ENCODE results near the gene CDK12. TPM values are rescaled to one million over a fixed set of nuclear protein-coding genes. Genes with fewer than 3 reads are reported as not detected.
"Not testable (repeated sequence)": the region's sequence is repeated elsewhere in the genome, so short reads cannot be mapped to it uniquely, and the experiment has no call there.

Gene CDK12
- total and polyA plus RNA-seq, 9 of the 15 experiments (the other 6 are each of a cell fraction or from before 2014, with no cell fraction given): 3.4 to 65.6 (median 36.8) TPM

GRCh38 chr17:39473310-39473709, 12.0 kb downstream of the CDK12 start:
- ATAC-seq: no peak
- 80% methylated on average over 7 of the region's 7 CpGs for WGBS (ENCODE audit: insufficient coverage, low coverage, missing lambda C conversion rate)
- BruUV-seq (replicated peaks): no TSS peak
- Histone ChIP-seq H3K4me3 (no peak overlapping the region), H3K27me3 (ENCODE audit: control insufficient read depth in 2 of 2, insufficient read depth in 2 of 2, low read length in 2 of 2) (no peaks in the 10 kb centered on the region), H3K79me2 (ENCODE audit: control insufficient read depth, insufficient read depth, low read length) (peaks cover 44% of the 10 kb centered on the region), H3K9me3 (replicated peaks; ENCODE audit: control insufficient read depth, insufficient read depth, low read depth, low read length) (no peaks in the 10 kb centered on the region), H3K4me1 (replicated peaks in 1 of 2; ENCODE audit: control insufficient read depth in 2 of 2, insufficient read depth in 2 of 2, low read length in 2 of 2) (no peaks in the 10 kb centered on the region), H3K27ac (ENCODE audit: extremely low read depth, low read depth, low read length) (no peak overlapping the region), H2AFZ (ENCODE audit: low read depth, low read length) (no peak overlapping the region), H3K36me3 (ENCODE audit: control insufficient read depth, insufficient read depth, low read length) (peaks cover 73% of the 10 kb centered on the region; the same call in 2 of the 3 replicates), H4K20me1 (replicated peaks; ENCODE audit: control insufficient read depth, insufficient read depth, low read length) (no peaks in the 10 kb centered on the region), H3K9me1 (ENCODE audit: control insufficient read depth, insufficient read depth, low read length) (no peaks in the 10 kb centered on the region), H3K4me2 (ENCODE audit: insufficient read depth, low read length) (no peak overlapping the region), H3K9ac (ENCODE audit: insufficient read depth in 1 of 2, low read depth in 2 of 2, low read length in 2 of 2) (no peak overlapping the region)
- no peak for FAIRE-seq
- in situ Hi-C loops (cut with MboI): no loop called here
- POLR2A ChIA-PET: interaction anchor here (0.9 to 4.8 kb wide), 4 partner anchors 9 to 23 kb away, joined by 3 to 72 read pairs (median 4); partner anchors contain the start of genes CDK12 and MED1
- CTCF ChIA-PET (ENCODE audit: low intra/inter-chr PET ratio): no interaction called here
- no peak for DNase-seq (ENCODE audit: extremely low read depth in 1 of 4, low spot score in 3 of 4)
- TF ChIP-seq MAFF (IDR thresholded peaks at IDR 0.05; ENCODE audit: low read length) (no peak), REST (IDR thresholded peaks at IDR 0.05; ENCODE audit: borderline replicate concordance) (peak; percentile 26; the same call in 1 of the 2 replicates), REST (CRISPR knock-in tag; IDR thresholded peaks at IDR 0.05; ENCODE audit: low read depth) (no peak)
- intact Hi-C loops (cut with micrococcal nuclease): no loop called here

- CTCF ChIA-PET (ENCODE audit: low intra/inter-chr PET ratio); H4K20me1 ChIP-seq (replicated peaks; ENCODE audit: control insufficient read depth, insufficient read depth, low read length); H3K27me3 ChIP-seq (ENCODE audit: control insufficient read depth in 2 of 2, insufficient read depth in 2 of 2, low read length in 2 of 2); BruUV-seq (replicated peaks); H3K9me1 ChIP-seq (ENCODE audit: control insufficient read depth, insufficient read depth, low read length); H3K4me3 ChIP-seq; DNase-seq (ENCODE audit: extremely low read depth in 1 of 4, low spot score in 3 of 4); H3K4me2 ChIP-seq (ENCODE audit: insufficient read depth, low read length); FAIRE-seq; ATAC-seq; H3K4me1 ChIP-seq (replicated peaks in 1 of 2; ENCODE audit: control insufficient read depth in 2 of 2, insufficient read depth in 2 of 2, low read length in 2 of 2); in situ Hi-C loops (cut with MboI); H3K9me3 ChIP-seq (replicated peaks; ENCODE audit: control insufficient read depth, insufficient read depth, low read depth, low read length); H2AFZ ChIP-seq (ENCODE audit: low read depth, low read length); H3K9ac ChIP-seq (ENCODE audit: insufficient read depth in 1 of 2, low read depth in 2 of 2, low read length in 2 of 2); intact Hi-C loops (cut with micrococcal nuclease); H3K27ac ChIP-seq (ENCODE audit: extremely low read depth, low read depth, low read length): not testable (repeated sequence)
- WGBS (ENCODE audit: insufficient coverage, low coverage, missing lambda C conversion rate): 84% methylated on average over 7 of the region's 8 CpGs
- Histone ChIP-seq H3K79me2 (ENCODE audit: control insufficient read depth, insufficient read depth, low read length) (peaks cover 27% of the 10 kb centered on the region), H3K36me3 (ENCODE audit: control insufficient read depth, insufficient read depth, low read length) (peaks cover 63% of the 10 kb centered on the region; the same call in 2 of the 3 replicates)
- POLR2A ChIA-PET: interaction anchor here (0.7 to 5.9 kb wide), 6 partner anchors 9 to 593 kb away, joined by 3 to 26 read pairs (median 4); partner anchors contain the start of gene CDK12
Measured at GRCh38 chr17:39479631-39480030, 18.3 kb downstream of the CDK12 start.

Measured in K562 (cell line).